HG02973 (cell line): ENCODE results near the gene PKNOX1.
"Not testable (repeated sequence)": the region's sequence is repeated elsewhere in the genome, so short reads cannot be mapped to it uniquely, and the experiment has no call there.

Experiments
- ATAC-seq: cut with Tn5 transposase; IDR thresholded peaks from one replicate; pipeline ENCODE4 v1.9.1; 2021; ENCODE audit warnings: moderate library complexity; ENCODE audit not compliant: unreplicated experiment

The PKNOX1 gene

GRCh38 chr21:42981862-42982261 is 7.5 kb downstream of the PKNOX1 start:
- no peak for ATAC-seq

GRCh38 chr21:42983103-42983502 is 8.7 kb downstream of the PKNOX1 start:
- no peak for ATAC-seq

GRCh38 chr21:42983869-42984268 is 9.5 kb downstream of the PKNOX1 start:
- ATAC-seq = no peak

GRCh38 chr21:42986125-42986783 is 11.9 kb downstream of the PKNOX1 start:
- ATAC-seq = no peak

- no peak for ATAC-seq
Observed at GRCh38 chr21:42988236-42988965, 14.0 kb downstream of the PKNOX1 start.

- ATAC-seq = not testable (repeated sequence)
Observed at GRCh38 chr21:42989370-42989769, 15.0 kb downstream of the PKNOX1 start.

- no peak for ATAC-seq
Observed at GRCh38 chr21:42989816-42990650, 15.7 kb downstream of the PKNOX1 start.

GRCh38 chr21:42991992-42992740 is 17.8 kb downstream of the PKNOX1 start:
- ATAC-seq = no peak

- ATAC-seq = no peak
Observed at GRCh38 chr21:42993051-42993712, 18.8 kb downstream of the PKNOX1 start.

- no peak for ATAC-seq
Observed at GRCh38 chr21:42997053-42997452, 22.7 kb downstream of the PKNOX1 start.

GRCh38 chr21:42997983-42998382 is 23.6 kb downstream of the PKNOX1 start:
- ATAC-seq = not testable (repeated sequence)

GRCh38 chr21:42999152-42999551 is 24.8 kb downstream of the PKNOX1 start:
- not testable (repeated sequence) for ATAC-seq

- not testable (repeated sequence) for ATAC-seq
Observed at GRCh38 chr21:43000041-43000440, 25.7 kb downstream of the PKNOX1 start.

- ATAC-seq = no peak
Observed at GRCh38 chr21:43001316-43001715, 27.0 kb downstream of the PKNOX1 start.

GRCh38 chr21:43004926-43005325 is 30.6 kb downstream of the PKNOX1 start:
- ATAC-seq = no peak

GRCh38 chr21:43005635-43006034 is 31.3 kb downstream of the PKNOX1 start:
- no peak for ATAC-seq

- ATAC-seq = not testable (repeated sequence)
Observed at GRCh38 chr21:43006051-43006873, 31.9 kb downstream of the PKNOX1 start.

- no peak for ATAC-seq
Observed at GRCh38 chr21:43006874-43007208, 32.5 kb downstream of the PKNOX1 start.

GRCh38 chr21:43012596-43012995 is 38.2 kb downstream of the PKNOX1 start:
- no peak for ATAC-seq
